Keratinocyte (primary cell): ENCODE measurements around the gene KCNH2.

Experiments
- CTCF ChIP-seq, 3 experiments: IDR thresholded peaks in 1 of 3; conservative IDR thresholded peaks in 1 of 3; optimal IDR thresholded peaks in 1 of 3; 2 replicates in 2 of 3; 3 replicates in 1 of 3; pipeline versions ENCODE3 to v1.5.1; 2011; ENCODE audit warnings: low read length in 3 of 3, mild to moderate bottlenecking in 3 of 3, moderate library complexity in 2 of 3, control low read depth in 1 of 3, inconsistent platforms in 1 of 3; ENCODE audit not compliant: insufficient read depth in 2 of 3; ENCODE audit errors: extremely low read depth in 1 of 3
- EZH2 ChIP-seq: IDR thresholded peaks from one replicate; pipeline ENCODE4 v1.6.1; 2012; ENCODE audit warnings: inconsistent platforms, mild to moderate bottlenecking, low read length, moderate library complexity

- no peak for TF ChIP-seq CTCF (optimal IDR thresholded peaks at IDR 0.05 in 1 of 3, IDR thresholded peaks at IDR 0.05 in 1 of 3, conservative IDR thresholded peaks at IDR 0.05 in 1 of 3; ENCODE audit: extremely low read depth in 1 of 3, insufficient read depth in 2 of 3, low read length in 3 of 3)
- peak; percentile 86 for TF ChIP-seq EZH2
Measured at GRCh38 chr7:150979713-150980390, 1.7 kb upstream of the KCNH2 start.
